SK-MEL-5 (cell line): ENCODE data around the gene ACSS1. TPM values are rescaled to one million over a fixed set of nuclear protein-coding genes. Genes with fewer than 3 reads are reported as not detected.

Experiments used
- DNase-seq: peaks from one replicate; pipeline ENCODE4 v3.0.0-alpha.2; 2016; ENCODE audit warnings: low read depth, low spot score
- in situ Hi-C: cut with HindIII; loops from 2 replicates; pipeline ENCODE4 v1.10.0; 2016; ENCODE audit warnings: low sequenced_read_pairs, high pct_unique_total_duplicates, low pct_unique_long_range_greater_than_20kb
- total RNA-seq: library from RNA; depleted of rRNA; stranded (reverse); fragments of >200 nt; shearing (Covaris generic); gene quantifications from 2 replicates; pipeline ENCODE4 v1.2.3, GENCODE V29; 2014

ACSS1 gene
- total RNA-seq, 1 experiment from 2014 or later, result 10.0 TPM

- peak; percentile 92 for DNase-seq
- in situ Hi-C loops, result no loop called here
Measured at GRCh38 chr20:24994470-24995368, 63.2 kb downstream of the ACSS1 start.

DNA sequence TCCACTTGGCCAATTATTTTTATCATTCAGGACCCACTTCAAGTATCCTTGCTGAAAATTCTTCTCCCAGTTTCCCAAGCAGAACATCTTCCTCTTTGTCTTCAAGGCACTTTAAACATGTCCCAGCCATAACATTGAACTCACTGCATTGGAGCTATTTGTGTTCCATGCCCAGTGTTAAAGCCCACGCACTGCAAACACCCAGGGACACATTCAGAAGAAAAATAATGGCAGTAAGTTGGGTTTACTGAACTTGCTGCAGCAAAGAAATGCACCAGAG is 63.8 kb downstream of the ACSS1 start:
- in situ Hi-C loops, result no loop called here
- DNase-seq, result no peak

- peak; percentile 58 for DNase-seq
- in situ Hi-C loops, result no loop called here
Measured at GRCh38 chr20:24993337-24994185, 64.4 kb downstream of the ACSS1 start.

- in situ Hi-C loops, result no loop called here
Measured at GRCh38 chr20:24992487-24993205, 65.3 kb downstream of the ACSS1 start, which contains the start of gene APMAP. APMAP (minus strand) TSS chr20:24992751; CDS start chr20:24992688, 63 bp downstream.

GRCh38 chr20:24991897-24992486 is 65.9 kb downstream of the ACSS1 start:
- in situ Hi-C loops, result no loop called here
- DNase-seq, result peak; percentile 29

More at GRCh38 chr20:24992487-24993205, 65.3 kb downstream of the ACSS1 start, which contains the start of gene APMAP:
- peak; percentile 92 for DNase-seq

DNA sequence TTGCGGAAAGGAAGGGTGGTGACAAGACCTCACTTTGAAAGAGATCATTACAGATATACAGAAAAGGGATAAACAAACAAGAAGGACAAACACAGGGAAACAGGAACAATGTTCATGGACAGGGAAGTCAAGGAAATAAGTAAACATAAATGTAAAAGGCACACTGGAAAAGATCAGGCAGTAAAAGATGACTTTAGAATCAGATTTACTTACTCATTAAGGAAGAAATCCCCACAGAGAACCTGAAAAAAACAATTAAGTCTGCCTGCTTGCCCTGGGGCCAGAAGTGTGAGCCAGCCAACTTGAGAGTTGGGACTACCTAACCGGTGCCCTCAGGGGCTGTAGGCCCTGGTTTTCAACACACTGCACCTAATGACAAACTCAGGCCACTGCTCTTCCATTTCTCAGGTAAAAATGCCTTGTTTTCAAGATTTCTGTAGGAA is 67.1 kb downstream of the ACSS1 start:
- in situ Hi-C loops, result no loop called here

DNA sequence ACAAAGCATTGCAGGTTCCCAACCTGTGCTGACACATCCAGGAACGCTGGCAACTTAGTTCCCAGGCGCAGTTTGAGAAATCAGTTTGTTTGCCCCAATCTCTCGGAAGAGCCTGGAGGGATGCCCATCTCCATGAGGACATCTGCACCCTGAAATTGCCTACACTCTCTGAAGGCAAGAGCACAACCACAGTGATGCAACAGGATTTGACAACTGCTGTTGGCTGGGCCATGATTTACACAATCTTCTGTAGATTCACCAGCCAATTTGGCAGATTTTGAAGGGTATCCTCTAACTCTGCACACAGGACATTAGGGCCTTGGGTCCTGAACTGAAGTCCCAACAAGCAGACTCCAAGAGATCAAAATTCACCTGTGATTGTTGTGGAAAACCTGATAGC is 68.8 kb downstream of the ACSS1 start:
- in situ Hi-C loops, result no loop called here
- DNase-seq, result no peak

More for the DNA sequence above, 67.1 kb downstream of the ACSS1 start:
- DNase-seq, result no peak

- DNase-seq, result no peak
- in situ Hi-C loops, result no loop called here
Measured at GRCh38 chr20:24987873-24988835, 69.8 kb downstream of the ACSS1 start.

DNA sequence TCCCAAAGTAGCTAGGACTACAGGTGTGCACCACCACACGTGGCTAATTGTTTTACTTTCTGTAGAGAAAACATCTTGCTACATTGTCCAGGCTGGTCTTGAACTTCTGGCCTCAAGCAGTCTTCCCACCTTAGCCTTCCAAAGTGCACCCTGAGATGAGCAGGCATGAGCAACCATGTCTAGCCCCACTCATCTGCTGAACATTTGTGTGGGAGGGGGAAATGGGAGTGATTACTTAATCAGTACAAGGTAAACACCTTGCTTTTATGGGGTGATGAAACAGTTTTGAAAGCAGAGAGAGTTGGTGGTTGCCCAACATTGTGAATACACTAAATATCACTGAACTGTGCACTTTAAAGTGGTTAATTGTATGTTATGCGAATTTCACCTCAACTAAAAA is 70.7 kb downstream of the ACSS1 start:
- DNase-seq, result no peak
- in situ Hi-C loops, result no loop called here

DNA sequence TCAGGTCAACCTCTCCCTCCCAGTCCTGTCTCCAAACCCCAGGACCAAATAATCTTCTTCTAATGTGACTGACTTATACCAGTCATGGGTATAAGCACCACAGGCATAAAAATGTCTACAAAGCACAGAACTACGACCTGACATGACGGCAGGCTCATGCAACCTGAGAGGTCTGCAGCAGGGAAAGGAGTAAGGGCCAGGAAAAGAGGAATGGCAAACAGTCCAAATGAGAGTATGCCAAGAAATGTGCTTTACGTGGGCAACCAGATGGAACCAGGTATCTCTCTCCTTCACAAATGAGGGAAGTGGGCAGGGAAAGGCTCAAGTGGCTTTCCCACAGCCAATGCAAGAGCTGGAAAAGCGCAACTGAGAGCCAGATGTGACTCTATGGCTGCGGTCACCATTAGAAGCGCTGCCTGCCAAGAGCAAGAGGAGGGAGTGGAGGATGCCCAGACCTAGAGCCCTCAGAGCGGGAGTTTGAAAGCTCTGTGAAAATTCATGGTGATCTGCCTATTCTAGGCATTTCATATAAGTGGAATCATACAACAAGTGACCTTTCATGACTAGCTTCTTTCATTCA is 71.4 kb downstream of the ACSS1 start:
- no peak for DNase-seq
- in situ Hi-C loops, result no loop called here

DNA sequence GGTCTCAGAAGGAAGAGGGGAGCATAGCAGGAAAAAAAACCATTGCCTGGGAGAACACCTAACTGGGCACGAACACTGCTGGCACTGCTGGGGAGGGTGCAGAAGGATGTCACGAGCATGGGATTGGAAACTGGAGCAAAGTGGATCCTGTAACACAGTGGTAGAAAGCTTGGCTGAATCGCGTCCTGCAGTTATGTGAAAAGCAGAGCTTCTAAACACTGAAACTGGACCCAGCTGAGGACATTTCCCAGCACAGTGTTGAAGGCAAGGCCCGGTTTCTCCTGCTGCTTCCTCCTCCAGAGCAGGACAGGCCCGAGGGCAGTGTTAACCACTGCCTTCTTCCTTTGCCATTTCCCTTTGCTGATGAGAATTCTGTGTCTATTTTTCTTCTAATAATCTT is 72.1 kb downstream of the ACSS1 start:
- DNase-seq, result no peak
- in situ Hi-C loops, result no loop called here

DNA sequence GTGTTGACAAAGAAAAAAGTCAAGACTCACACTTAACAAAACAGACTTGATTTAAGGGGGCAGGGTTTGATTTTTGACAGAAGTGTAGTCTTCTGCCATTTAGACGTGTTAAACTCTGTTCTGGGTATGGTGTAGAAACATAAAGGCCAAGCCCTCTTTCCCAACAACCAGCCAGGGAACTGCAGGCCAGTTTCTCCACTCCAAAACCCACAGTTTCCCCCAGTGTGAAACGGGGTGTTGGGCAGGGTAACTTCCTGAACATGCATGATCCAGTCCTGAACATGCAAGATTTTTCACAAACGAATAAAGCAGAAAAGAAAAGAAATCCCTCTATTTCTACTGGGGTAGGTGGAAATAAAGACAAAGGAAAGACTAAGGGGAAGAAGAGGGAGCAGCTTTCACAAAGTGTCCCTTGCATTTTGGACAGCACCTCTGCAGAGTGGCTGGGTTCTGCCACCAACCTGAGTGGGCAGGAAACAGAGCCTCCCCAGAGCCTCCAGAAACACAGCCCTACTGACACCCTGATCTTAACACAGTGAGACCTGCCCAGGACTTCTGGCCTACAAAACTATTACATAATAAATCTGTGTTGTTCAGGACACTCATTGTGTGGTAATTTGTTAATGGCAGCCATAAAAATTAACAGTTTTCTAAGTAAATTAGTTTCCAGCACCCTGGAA is 72.8 kb downstream of the ACSS1 start:
- DNase-seq, result no peak
- in situ Hi-C loops, result no loop called here

- in situ Hi-C loops, result no loop called here
- no peak for DNase-seq
Measured at GRCh38 chr20:24983896-24984295, 74.0 kb downstream of the ACSS1 start.

GRCh38 chr20:24981790-24982189 is 76.1 kb downstream of the ACSS1 start:
- in situ Hi-C loops, result no loop called here
- no peak for DNase-seq

DNA sequence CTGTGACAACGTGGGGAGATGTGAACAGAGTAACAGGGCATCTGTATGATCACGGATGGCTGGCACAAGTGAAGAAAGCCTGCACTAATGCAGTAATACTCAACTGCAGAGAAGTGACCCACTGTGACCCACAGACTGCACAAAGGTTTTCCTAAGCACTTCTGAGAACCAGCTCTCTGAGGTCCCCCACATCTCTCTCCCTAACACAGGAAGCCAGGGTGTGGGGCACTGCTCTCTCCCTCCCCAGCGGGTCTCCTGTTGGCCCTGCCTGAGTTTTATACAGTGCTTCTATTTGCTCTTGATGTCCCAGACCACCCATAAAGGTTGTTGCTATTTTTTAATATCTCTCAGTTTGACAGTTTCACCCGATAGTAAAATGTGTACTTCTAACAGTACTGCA is 76.7 kb downstream of the ACSS1 start:
- DNase-seq, result no peak
- in situ Hi-C loops, result no loop called here
